ENCODE data around the gene SOAT1.
"Not testable (repeated sequence)": the region's sequence is repeated elsewhere in the genome, so short reads cannot be mapped to it uniquely, and the experiment has no call there.

The SOAT1 gene

GRCh38 chr1:179293340-179294327, at the start of gene SOAT1:
TSS of gene SOAT1 (plus strand) at chr1:179293797. CDS start at chr1:179302685, 8,888 bp downstream.
- peak; percentile 91 for DNase-seq

GRCh38 chr1:179245426-179245825, 48.2 kb upstream of the SOAT1 start:
- DNase-seq = not testable (repeated sequence)

- no peak for DNase-seq
Observed at GRCh38 chr1:179247923-179248322, 45.7 kb upstream of the SOAT1 start.

GRCh38 chr1:179251675-179252074, 41.9 kb upstream of the SOAT1 start:
- peak in 1 of 2 experiments; percentile 7 for DNase-seq

- no peak for DNase-seq
Observed at GRCh38 chr1:179252606-179253005, 41.0 kb upstream of the SOAT1 start.

GRCh38 chr1:179253286-179253972, 40.2 kb upstream of the SOAT1 start:
- no peak for DNase-seq

- DNase-seq = no peak
Observed at GRCh38 chr1:179262183-179262582, 31.4 kb upstream of the SOAT1 start.

GRCh38 chr1:179263121-179263520, 30.5 kb upstream of the SOAT1 start:
- DNase-seq = no peak

GRCh38 chr1:179264507-179264906, 29.1 kb upstream of the SOAT1 start:
- no peak for DNase-seq

GRCh38 chr1:179269071-179269470, 24.5 kb upstream of the SOAT1 start:
- no peak for DNase-seq

GRCh38 chr1:179274424-179274823, 19.2 kb upstream of the SOAT1 start:
- DNase-seq = not testable (repeated sequence)

GRCh38 chr1:179278920-179279319, 14.7 kb upstream of the SOAT1 start:
- no peak for DNase-seq

GRCh38 chr1:179283992-179284391, 9.6 kb upstream of the SOAT1 start:
- no peak for DNase-seq

- no peak for DNase-seq
Observed at GRCh38 chr1:179287946-179288345, 5.7 kb upstream of the SOAT1 start.

- DNase-seq = no peak
Observed at GRCh38 chr1:179288977-179289376, 4.6 kb upstream of the SOAT1 start.

- no peak for DNase-seq
Observed at GRCh38 chr1:179295164-179295755, 1.7 kb downstream of the SOAT1 start.

- DNase-seq = no peak
Observed at GRCh38 chr1:179296356-179297104, 2.9 kb downstream of the SOAT1 start.

- no peak for DNase-seq
Observed at GRCh38 chr1:179297105-179297378, 3.4 kb downstream of the SOAT1 start.

- DNase-seq = no peak
Observed at GRCh38 chr1:179298952-179299351, 5.4 kb downstream of the SOAT1 start.

- DNase-seq = no peak
Observed at GRCh38 chr1:179300112-179300511, 6.5 kb downstream of the SOAT1 start.

- no peak for DNase-seq
Observed at GRCh38 chr1:179302070-179302469, 8.5 kb downstream of the SOAT1 start.

GRCh38 chr1:179303200-179303785, 9.7 kb downstream of the SOAT1 start:
- peak in 1 of 2 experiments; percentile 71 for DNase-seq

GRCh38 chr1:179305450-179305849, 11.9 kb downstream of the SOAT1 start:
- DNase-seq = no peak

Data from NCI-H2081 (cell line).